HL-60 (cell line): Measurements from ENCODE around the gene SDK1.

Experiments
- CTCF ChIP-seq: IDR thresholded peaks from one replicate; pipeline ENCODE4 v1.5.1; 2011; ENCODE audit warnings: low read length, control low read depth, inconsistent platforms; ENCODE audit not compliant: insufficient read depth
- POLR2AphosphoS5 ChIP-seq: IDR thresholded peaks from 2 replicates; pipeline ENCODE4 v1.6.1; 2012; ENCODE audit warnings: low read depth
- REST ChIP-seq: IDR thresholded peaks from 2 replicates; pipeline ENCODE4 v1.6.1; 2012; ENCODE audit warnings: low read depth; ENCODE audit not compliant: insufficient replicate concordance
- SPI1 ChIP-seq: IDR thresholded peaks from 2 replicates; pipeline ENCODE4 v1.6.1; 2012; ENCODE audit warnings: low read depth, mild to moderate bottlenecking, borderline replicate concordance

- TF ChIP-seq CTCF, result no peak
- no peak for TF ChIP-seq REST
- no peak for TF ChIP-seq POLR2AphosphoS5
- TF ChIP-seq SPI1, result no peak
Observed at GRCh38 chr7:3781607-3782006, 480.6 kb downstream of the SDK1 start.
